Measurements from ENCODE around the gene ORC5.

DNA sequence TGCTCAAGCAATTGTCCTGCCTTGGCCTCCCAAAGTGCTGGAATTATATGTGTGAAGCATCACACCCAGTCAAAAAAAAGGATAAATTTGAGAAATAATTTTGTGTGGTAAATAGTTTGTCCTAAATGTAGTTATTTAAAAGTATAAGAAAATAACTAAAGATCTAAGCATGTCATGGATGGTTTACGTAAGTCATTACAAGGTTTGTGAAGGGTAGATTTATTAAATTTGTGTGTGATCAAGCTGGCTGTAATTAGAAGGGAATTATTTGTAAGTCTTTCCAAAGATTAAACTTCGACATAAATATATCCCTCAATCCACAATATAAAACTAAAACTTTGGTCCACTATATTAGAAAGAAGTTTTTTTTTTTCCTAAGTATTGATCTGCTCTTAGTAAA lies 28.6 kb downstream of the ORC5 start:
- TF ChIP-seq, protein P1, sequence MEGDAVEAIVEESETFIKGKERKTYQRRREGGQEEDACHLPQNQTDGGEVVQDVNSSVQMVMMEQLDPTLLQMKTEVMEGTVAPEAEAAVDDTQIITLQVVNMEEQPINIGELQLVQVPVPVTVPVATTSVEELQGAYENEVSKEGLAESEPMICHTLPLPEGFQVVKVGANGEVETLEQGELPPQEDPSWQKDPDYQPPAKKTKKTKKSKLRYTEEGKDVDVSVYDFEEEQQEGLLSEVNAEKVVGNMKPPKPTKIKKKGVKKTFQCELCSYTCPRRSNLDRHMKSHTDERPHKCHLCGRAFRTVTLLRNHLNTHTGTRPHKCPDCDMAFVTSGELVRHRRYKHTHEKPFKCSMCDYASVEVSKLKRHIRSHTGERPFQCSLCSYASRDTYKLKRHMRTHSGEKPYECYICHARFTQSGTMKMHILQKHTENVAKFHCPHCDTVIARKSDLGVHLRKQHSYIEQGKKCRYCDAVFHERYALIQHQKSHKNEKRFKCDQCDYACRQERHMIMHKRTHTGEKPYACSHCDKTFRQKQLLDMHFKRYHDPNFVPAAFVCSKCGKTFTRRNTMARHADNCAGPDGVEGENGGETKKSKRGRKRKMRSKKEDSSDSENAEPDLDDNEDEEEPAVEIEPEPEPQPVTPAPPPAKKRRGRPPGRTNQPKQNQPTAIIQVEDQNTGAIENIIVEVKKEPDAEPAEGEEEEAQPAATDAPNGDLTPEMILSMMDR (optimal IDR thresholded peaks at IDR 0.05 in 1 of 3, IDR thresholded peaks at IDR 0.05 in 1 of 3, conservative IDR thresholded peaks at IDR 0.05 in 1 of 3; ENCODE audit: extremely low read depth in 1 of 3, insufficient read depth in 2 of 3, low read length in 3 of 3) = no peak
- TF ChIP-seq EZH2 (IDR thresholded peaks at IDR 0.05; ENCODE audit: low read length) = no peak

Data from keratinocyte (primary cell).